Activated naive CD4-positive, alpha-beta T cell treated with anti-CD3 and anti-CD28 coated beads, Interleukin-2, amount 50 U/mL, for 72 hours (primary cell): Measurements from ENCODE around the gene KLHL10. TPM values are rescaled to one million over a fixed set of nuclear protein-coding genes. Genes with fewer than 3 reads are reported as not detected.

Experiments
- total RNA-seq, 2 donors: library from RNA; stranded (reverse); gene quantifications; one replicate each; pipeline ENCODE4 v1.2.3, GENCODE V29; 2022

The KLHL10 gene
- total RNA-seq, 2 donors from 2014 or later, result 0.12 to 0.14 TPM

Other genes with a start within 250 kb of the KLHL10 start
- not detected for gene KRT16, start 225.1 kb upstream of the KLHL10 start, total RNA-seq
- under 1 TPM in 1 of 2 donors, not detected in 1; 0.50 TPM for gene KRT17, start 213.2 kb upstream of the KLHL10 start, total RNA-seq
- 1,000 to 10,000 TPM in 1 of 2 donors, 100 to 1,000 TPM in 1; 899 to 1,106 TPM for gene EIF1, start 148.9 kb upstream of the KLHL10 start, total RNA-seq
- not detected for gene GAST, start 125.5 kb upstream of the KLHL10 start, total RNA-seq
- gene HAP1, start 103.2 kb upstream of the KLHL10 start, total RNA-seq, result not detected
- under 1 TPM; 0.39 to 0.72 TPM for gene JUP, start 51.1 kb upstream of the KLHL10 start, total RNA-seq
- 1 to 10 TPM; 1.1 to 1.8 TPM for gene P3H4, start 25.9 kb upstream of the KLHL10 start, total RNA-seq
- under 1 TPM in 1 of 2 donors, not detected in 1; 0.47 TPM for gene FKBP10, start 24.8 kb upstream of the KLHL10 start, total RNA-seq
- 10 to 100 TPM; 52.4 to 62.1 TPM for gene NT5C3B, start 1.6 kb upstream of the KLHL10 start, total RNA-seq
- 10 to 100 TPM; 14.1 to 29.3 TPM for gene KLHL11, start 27.6 kb downstream of the KLHL10 start, total RNA-seq
- 100 to 1,000 TPM; 140 to 187 TPM for gene ACLY, start 81.1 kb downstream of the KLHL10 start, total RNA-seq
- 1 to 10 TPM; 1.2 to 2.0 TPM for gene ODAD4, start 92.8 kb downstream of the KLHL10 start, total RNA-seq
- 10 to 100 TPM; 63.1 to 85.3 TPM for gene CNP, start 129.0 kb downstream of the KLHL10 start, total RNA-seq
- 100 to 1,000 TPM; 109 to 122 TPM for gene DNAJC7, start 179.6 kb downstream of the KLHL10 start, total RNA-seq
- gene NKIRAS2, start 182.3 kb downstream of the KLHL10 start, total RNA-seq, result 10 to 100 TPM; 16.7 to 17.5 TPM
- gene C17orf113, start 212.8 kb downstream of the KLHL10 start, total RNA-seq, result under 1 TPM; 0.16 to 0.37 TPM